GM19023 (cell line): ENCODE results near the gene MAP1A.

ENCODE experiments used
- ATAC-seq: cut with Tn5 transposase; IDR thresholded peaks from one replicate; pipeline ENCODE4 v1.9.1; 2021; ENCODE audit warnings: mild to moderate bottlenecking, moderate library complexity; ENCODE audit not compliant: unreplicated experiment

The MAP1A gene

DNA sequence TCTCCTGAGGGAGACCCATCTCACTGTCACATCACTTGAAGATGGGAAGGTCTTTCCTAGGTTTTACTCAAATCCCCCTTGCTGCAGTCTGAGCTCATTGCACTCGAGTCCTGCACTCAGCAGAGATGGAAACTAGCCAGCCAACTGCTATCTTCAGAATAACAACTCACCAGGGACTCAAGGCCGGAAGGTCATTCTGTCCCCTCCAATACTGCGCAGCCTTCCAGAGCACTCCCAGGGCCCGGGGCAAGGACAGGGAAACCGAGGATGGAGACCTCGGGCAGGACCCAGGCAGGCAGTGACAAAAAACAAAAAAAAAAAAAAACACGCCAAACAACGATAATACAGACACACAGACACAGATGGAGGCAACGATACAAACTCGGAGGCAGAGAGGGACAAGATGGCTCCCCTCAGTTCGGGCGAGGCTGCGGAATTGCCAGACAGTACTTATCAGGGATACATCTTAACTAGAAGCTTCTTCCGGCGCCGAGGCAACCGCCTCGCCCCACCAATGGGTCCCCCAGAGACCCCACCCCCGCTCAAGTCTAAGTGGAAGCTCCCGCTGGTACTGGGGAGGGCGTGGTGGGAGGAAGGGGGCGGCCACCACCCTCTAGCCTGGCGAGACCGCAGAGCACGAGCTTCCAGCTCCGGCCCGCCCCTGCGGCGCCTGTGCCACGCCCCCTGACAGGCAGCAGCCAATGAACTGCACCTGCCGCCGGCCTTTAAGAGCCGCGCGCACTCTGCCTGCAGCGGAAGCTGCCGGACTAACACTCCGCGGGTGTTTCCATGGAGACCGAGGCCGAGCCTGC, 7.0 kb upstream of the MAP1A start:
- ATAC-seq: peak; percentile 96

DNA sequence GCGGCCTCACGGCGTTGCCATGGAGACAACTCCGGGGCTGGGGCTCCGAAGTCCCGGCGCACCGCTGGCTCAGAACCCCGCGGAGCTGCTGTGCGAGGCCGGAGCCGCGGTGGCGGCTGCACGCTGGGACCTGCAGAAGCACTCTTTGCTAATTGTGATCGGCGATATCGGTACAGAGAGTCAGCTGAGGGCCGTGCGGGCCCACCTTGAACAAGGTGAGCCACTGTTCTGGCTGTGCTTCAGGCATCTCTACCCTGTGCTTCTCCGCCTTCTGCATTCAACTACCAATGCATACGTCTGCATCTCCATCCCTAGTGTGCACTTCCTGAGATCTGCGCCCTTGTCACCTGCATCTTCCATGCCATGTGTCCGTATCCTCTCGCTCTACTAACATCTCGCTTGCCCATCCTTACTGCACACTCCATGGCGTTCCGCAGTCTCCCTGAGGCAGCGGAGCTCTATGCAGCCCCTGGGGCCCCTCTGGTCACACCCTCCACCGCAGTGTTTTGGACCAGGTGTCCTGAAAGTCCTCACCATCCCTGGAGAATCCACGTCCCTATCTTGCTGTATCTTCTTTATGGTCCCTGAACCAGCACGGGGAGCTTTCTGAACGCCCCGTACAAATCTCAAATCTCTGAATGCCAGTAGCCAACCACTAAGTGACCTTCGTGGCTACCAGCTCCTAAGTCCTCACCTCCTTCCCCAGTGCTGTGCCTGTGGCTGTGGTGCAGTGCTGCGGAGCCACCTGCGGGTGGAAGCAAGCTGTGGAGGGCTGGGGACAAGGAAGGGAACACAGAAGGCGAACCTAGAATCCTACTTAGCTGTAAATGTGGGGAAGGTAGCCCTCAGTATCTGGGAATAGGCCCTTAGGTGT, 6.2 kb upstream of the MAP1A start:
- ATAC-seq: peak; percentile 16

DNA sequence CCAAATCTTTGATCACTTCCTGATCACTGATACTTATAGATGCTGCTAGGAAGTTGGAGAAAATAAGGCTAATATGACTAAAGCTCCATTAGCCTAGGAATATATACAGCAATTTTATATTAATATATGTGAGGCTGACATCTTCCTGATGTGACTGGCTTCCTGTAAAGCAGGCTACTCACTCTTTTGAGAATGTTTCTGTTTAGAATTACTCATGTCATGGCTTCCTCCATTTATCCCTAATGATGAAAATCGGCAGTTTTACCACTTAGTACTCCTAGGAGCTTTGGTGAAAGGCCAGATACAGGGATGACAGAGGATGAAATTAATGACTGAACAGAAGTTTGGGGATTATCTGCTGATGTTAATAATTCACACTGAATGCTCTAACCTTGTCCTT, 3.9 kb upstream of the MAP1A start:
- ATAC-seq: no peak

DNA sequence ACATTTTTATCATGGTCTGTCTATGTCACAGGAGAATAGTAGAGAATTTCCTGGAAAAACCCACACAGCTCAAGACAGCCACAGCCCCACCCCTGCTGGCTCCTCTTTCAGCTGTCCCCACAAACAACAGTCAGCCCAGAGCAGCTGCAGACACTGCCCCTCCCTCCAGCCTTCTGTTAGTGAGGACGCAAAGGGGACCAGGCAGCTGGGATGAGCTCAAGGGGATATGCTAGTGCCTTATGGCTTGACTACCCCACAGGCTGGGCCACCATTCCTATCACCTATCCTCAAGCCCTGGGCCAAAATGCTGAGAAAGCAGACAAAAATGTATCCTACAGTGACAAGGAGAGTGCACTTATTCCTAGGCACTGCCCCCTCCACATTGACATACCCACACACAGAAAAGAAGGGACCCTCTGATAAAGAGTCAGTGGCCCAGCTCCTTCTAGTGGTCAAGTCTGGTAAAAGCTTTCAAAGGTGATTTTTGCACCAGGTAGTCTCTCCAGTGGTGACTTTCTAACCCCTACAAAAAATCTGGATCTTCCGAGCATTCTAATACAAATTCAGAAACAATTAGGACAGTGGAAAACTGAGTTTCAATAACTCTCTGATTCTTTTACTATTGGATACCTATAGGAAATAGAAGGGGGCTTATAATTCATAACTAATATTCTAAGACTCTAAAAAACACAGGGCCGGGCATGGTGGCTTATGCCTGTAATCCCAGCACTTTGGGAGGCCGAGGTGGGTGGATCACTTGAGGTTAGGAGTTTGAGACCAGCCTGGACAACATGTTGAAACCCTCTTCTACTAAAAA, 3.0 kb upstream of the MAP1A start:
- ATAC-seq: no peak

DNA sequence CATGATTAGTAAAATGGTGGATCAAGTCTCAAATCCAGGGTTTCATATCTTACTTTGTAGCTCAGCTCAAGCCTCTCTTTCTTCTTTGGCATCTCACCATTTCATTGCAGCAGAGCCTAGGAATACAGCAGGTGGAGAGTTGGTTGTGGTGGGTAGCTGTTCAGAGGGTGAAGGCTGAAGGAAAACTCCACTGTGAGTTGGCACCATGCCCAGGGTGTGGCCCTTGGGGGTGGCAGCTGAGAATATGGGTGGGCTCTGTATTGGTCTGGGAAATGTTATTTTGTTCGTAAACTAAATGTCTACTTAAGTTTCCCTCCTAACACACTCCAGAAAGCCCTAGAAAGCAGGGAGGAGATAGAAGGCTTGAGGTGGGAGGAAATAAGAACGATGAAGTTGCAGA, 1.7 kb upstream of the MAP1A start:
- no peak for ATAC-seq

DNA sequence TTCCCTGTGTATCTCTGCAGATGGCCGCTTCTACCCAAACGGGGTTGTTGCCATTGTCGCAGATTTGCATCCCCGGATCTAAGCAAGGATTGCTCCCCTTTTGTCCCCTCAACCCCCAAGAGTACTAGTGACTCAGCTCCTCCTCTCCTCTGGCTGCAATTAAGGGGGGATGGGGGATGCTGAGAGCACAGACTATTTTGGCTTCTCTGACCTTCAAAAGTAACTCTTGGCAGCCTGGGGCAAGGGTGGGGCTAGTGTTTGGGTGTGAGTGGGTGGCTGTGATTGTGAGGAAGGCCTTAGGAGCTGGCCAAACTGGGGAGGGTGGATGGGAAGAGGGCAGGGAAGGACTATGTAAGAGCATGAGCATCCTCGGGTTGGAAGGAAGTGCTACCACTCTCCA, 1.2 kb upstream of the MAP1A start:
- ATAC-seq: no peak

DNA sequence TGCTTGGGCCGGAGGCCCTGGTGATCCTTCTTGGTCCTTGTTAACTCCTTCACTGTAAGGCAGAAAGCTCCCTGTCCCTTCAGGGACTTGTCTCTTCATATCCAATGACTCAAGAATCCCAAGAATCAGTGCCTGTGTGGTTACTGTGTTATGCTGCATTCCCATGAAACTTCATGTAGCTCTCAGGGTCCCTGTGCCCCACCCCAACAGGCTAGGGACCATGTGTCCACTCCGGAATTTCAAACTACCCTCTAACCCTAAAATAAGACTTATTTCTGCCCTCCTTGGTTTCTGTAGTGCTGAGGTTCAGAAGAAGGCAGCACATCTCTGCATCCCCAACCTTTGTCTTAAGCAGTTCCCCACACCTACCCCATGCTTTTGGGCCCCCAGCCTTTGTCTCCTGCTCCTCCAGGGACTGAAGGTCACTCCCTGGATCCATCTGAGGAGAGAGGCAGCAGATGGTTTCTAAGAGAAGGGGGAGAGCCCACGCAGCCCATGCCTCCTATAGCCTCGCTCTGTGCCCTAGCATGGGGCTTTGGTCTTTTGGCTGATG, 531 bp upstream of the MAP1A start:
- no peak for ATAC-seq

DNA sequence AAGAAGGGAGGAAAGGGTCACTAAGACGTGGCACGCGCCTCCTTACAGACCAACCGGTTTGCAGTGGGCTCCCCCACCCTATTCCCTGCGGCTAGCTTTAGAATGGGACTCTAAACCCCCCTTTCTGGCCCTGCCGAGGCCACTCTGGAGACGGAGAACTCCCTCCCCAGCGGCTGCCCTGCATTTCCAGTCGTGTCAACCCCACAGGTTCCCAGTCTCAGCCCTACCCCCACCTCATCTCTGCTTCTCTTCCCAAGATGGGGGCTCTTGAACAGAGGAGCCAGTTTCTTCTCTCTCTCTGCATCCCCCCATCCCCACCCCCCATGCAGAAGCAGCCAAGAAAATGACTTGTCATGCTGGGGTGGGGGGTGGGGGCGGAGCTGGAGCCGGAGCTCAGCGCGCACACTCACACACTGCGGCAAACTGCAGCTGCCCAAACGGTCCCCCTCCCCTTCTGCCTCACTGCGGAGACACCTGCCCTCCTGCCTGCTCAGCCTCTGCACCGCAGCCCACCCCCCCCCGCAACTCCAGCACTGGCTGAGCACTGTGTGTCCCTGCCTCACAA, 871 bp downstream of the MAP1A start:
- no peak for ATAC-seq

DNA sequence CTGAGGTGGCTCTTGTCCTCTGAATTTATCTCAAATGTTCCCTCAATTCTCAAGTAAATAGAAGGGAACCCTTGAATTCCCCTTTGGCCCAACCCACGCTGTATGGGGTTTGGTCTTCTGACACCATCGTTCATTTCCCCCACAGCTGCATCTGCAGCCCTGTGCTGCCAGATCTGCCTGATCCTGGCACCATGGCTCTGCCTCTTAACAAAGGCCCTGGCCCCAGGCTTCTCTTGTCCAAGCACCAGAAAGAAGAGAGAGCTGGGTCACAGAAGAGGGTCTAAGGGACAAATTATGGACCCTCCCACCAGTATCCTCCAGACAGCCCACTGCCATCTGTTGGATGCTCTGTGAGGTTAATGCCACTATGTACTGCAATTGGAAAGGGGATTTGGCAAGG, 1.8 kb downstream of the MAP1A start:
- ATAC-seq: no peak

DNA sequence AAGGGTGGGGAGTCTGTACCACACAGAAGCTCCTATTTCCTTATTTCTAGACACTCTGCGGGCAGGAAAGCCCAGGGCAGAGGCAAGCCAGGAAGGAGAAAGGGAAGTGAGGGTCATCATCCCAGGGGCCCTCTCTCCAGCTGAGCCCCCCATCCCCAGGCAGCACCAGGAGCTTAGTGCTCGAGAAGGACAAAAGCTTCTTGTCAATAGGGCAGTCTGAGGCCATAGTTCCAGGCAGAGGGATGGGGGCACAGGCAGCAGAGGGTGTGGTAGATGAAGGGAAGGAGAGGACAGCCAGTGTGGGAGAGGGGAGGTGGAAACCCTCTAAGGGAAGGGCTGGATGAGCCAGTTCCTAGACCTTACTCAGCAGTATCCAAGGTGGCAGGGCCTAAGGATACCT, 2.7 kb downstream of the MAP1A start:
- ATAC-seq: no peak

DNA sequence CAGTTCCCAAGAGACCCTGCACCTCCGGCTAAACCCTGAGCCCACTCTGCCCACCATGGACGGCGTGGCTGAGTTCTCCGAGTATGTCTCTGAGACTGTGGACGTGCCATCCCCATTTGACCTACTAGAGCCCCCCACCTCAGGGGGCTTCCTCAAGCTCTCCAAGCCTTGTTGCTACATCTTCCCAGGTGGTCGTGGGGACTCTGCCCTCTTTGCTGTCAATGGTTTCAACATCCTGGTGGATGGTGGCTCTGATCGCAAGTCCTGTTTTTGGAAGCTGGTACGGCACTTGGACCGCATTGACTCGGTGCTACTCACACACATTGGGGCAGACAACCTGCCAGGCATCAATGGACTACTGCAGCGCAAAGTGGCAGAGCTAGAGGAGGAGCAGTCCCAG, 4.0 kb downstream of the MAP1A start:
- no peak for ATAC-seq

DNA sequence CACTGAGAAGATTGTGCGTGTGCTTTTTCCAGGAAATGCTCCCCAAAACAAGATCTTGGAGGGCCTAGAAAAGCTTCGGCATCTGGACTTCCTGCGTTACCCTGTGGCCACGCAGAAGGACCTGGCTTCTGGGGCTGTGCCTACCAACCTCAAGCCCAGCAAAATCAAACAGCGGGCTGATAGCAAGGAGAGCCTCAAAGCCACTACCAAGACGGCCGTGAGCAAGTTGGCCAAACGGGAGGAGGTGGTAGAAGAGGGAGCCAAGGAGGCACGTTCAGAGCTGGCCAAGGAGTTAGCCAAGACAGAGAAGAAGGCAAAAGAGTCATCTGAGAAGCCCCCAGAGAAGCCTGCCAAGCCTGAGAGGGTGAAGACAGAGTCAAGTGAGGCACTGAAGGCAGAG, 4.8 kb downstream of the MAP1A start:
- ATAC-seq: no peak

DNA sequence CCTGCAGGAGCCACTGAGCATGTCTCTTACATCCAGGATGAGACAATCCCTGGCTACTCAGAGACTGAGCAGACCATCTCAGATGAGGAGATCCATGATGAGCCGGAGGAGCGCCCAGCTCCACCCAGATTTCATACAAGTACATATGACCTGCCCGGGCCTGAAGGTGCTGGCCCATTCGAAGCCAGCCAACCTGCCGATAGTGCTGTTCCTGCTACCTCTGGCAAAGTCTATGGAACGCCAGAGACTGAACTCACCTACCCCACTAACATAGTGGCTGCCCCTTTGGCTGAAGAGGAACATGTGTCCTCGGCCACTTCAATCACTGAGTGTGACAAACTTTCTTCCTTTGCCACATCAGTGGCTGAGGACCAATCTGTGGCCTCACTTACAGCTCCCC, 6.2 kb downstream of the MAP1A start:
- ATAC-seq: no peak

DNA sequence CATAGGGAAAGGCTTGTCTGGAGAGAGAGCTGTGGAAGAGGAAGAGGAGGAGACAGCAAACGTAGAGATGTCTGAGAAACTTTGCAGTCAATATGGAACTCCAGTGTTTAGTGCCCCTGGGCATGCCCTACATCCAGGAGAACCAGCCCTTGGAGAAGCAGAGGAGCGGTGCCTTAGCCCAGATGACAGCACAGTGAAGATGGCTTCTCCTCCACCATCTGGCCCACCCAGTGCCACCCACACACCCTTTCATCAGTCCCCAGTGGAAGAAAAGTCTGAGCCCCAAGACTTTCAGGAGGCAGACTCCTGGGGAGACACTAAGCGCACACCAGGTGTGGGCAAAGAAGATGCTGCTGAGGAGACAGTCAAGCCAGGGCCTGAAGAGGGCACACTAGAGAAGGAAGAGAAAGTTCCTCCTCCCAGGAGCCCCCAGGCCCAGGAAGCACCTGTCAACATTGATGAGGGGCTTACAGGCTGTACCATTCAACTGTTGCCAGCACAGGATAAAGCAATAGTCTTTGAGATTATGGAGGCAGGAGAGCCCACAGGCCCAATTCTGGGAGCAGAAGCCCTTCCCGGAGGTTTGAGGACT, 6.9 kb downstream of the MAP1A start:
- ATAC-seq: no peak

DNA sequence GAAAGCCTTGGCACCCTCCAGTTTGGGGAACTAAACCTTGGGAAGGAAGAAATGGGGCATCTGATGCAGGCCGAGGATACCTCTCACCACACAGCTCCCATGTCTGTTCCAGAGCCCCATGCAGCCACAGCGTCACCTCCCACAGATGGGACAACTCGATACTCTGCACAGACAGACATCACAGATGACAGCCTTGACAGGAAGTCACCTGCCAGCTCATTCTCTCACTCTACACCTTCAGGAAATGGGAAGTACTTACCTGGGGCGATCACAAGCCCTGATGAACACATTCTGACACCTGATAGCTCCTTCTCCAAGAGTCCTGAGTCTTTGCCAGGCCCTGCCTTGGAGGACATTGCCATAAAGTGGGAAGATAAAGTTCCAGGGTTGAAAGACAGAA, 7.7 kb downstream of the MAP1A start:
- ATAC-seq: no peak

DNA sequence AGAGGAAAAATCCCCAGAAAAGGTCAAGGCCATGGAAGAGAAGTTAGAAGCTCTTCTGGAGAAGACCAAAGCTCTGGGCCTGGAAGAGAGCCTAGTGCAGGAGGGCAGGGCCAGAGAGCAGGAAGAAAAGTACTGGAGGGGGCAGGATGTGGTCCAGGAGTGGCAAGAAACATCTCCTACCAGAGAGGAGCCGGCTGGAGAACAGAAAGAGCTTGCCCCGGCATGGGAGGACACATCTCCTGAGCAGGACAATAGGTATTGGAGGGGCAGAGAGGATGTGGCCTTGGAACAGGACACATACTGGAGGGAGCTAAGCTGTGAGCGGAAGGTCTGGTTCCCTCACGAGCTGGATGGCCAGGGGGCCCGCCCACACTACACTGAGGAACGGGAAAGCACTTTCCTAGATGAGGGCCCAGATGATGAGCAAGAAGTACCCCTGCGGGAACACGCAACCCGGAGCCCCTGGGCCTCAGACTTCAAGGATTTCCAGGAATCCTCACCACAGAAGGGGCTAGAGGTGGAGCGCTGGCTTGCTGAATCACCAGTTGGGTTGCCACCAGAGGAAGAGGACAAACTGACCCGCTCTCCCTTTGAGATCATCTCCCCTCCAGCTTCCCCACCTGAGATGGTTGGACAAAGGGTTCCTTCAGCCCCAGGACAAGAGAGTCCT, 9.0 kb downstream of the MAP1A start:
- ATAC-seq: no peak

DNA sequence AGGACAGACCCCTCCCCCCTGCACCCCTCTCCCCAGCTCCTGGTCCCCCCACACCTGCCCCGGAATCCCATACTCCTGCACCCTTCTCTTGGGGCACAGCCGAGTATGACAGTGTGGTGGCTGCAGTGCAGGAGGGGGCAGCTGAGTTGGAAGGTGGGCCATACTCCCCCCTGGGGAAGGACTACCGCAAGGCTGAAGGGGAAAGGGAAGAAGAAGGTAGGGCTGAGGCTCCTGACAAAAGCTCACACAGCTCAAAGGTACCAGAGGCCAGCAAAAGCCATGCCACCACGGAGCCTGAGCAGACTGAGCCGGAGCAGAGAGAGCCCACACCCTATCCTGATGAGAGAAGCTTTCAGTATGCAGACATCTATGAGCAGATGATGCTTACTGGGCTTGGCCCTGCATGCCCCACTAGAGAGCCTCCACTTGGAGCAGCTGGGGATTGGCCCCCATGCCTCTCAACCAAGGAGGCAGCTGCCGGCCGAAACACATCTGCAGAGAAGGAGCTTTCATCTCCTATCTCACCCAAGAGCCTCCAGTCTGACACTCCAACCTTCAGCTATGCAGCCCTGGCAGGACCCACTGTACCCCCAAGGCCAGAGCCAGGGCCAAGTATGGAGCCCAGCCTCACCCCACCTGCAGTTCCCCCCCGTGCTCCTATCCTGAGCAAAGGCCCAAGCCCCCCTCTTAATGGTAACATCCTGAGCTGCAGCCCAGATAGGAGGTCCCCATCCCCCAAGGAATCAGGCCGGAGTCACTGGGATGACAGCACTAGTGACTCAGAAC, 9.8 kb downstream of the MAP1A start:
- no peak for ATAC-seq

DNA sequence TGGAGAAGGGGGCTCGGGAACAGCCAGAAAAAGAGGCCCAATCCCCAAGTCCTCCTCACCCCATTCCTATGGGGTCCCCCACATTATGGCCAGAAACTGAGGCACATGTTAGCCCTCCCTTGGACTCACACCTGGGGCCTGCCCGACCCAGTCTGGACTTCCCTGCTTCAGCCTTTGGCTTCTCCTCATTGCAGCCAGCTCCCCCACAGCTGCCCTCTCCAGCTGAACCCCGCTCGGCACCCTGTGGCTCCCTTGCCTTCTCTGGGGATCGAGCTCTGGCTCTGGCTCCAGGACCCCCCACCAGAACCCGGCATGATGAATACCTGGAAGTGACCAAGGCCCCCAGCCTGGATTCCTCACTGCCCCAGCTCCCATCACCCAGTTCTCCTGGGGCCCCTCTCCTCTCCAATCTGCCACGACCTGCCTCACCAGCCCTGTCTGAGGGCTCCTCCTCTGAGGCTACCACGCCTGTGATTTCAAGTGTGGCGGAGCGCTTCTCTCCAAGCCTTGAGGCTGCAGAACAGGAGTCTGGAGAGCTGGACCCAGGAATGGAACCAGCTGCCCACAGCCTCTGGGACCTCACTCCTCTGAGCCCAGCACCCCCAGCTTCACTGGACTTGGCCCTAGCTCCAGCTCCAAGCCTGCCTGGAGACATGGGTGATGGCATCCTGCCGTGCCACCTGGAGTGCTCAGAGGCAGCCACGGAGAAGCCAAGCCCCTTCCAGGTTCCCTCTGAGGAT, 10.6 kb downstream of the MAP1A start:
- ATAC-seq: no peak
